Measurements from ENCODE around the gene UBN2.

Gene UBN2

DNA sequence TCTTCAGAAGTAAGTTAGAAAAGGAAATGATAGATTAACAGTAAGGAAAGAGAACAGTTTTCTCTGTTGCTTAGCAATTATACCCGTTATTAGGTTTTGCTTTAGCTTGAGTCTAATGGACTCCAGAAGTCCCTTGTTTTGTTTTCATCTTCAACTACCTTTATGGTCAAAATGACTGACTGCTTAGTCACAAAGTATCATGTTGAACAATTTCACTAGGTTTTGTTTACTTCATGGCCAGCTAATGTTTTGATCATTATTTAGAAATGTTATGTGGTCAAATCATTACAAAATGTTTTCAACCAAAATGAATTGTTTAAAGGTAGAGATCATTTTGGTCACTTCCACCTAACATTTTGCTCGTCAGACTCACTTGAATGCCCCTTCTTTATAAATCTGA, 1.9 kb downstream of the UBN2 start:
- DNase-seq = no peak

DNA sequence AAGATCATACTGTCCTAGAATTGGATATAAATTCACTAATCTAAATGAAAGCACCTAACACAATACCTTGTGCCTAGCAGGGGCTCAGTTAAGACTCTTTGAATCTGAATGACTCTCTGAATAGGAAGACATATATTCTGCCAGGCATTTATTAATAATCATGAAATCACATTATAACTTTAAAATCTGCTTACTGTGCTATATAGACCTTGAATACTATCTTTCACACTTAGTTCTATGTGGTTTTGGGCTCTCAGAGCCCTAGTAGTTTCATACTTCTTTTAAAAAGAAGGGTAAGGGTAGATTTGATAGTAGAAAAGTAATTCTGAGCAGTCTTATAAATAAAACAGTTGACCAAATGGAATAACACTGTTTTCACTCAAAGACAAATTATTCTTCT, 10.2 kb downstream of the UBN2 start:
- DNase-seq = no peak

- DNase-seq = no peak
Observed at GRCh38 chr7:139242741-139243281, 11.8 kb downstream of the UBN2 start.

DNA sequence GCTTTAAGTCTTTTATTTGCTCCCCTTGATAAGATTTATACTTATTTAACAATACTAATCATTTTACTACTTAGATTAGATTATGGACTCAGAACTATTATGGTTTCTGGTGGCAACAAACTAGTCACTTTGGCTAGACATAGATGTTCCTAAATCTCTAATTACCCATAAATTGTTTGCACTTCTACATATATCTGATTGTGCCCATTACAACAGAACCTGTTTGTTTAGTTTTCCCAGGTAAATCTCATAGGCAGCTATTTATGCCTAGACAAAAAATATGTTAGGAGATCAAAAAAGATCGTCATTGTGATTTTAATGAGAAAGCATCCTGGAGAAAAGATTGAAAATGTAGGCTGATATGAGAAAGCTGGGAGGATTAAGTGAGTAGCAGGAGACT, 14.4 kb downstream of the UBN2 start:
- DNase-seq = no peak

GRCh38 chr7:139246494-139246893, 15.5 kb downstream of the UBN2 start:
- DNase-seq = no peak

- no peak for DNase-seq
Observed at GRCh38 chr7:139246905-139247304, 15.9 kb downstream of the UBN2 start.

- DNase-seq = no peak
Observed at GRCh38 chr7:139249179-139249810, 18.3 kb downstream of the UBN2 start.

GRCh38 chr7:139252451-139252850, 21.4 kb downstream of the UBN2 start:
- no peak for DNase-seq

GRCh38 chr7:139254281-139254680, 23.2 kb downstream of the UBN2 start:
- no peak for DNase-seq

- DNase-seq = no peak
Observed at GRCh38 chr7:139254728-139255127, 23.7 kb downstream of the UBN2 start.

DNA sequence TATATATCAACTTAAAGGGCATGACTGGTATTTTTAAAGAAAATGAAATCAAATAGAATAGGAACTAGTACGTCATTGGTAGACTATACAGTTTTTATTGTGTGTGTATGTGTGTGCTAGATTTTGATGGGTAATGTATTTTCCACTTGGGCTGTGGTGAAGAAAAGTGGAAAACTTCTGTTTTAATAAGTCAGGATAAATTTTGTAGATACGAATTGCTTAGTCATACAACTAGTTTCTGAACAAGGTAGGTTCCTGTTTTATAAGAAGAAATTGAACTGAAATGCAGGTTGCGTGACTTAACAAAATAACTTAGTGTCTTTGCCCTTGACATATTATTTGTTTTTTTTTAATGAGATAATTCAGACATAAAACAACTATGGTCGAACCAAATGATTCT, 24.3 kb downstream of the UBN2 start:
- no peak for DNase-seq

DNA sequence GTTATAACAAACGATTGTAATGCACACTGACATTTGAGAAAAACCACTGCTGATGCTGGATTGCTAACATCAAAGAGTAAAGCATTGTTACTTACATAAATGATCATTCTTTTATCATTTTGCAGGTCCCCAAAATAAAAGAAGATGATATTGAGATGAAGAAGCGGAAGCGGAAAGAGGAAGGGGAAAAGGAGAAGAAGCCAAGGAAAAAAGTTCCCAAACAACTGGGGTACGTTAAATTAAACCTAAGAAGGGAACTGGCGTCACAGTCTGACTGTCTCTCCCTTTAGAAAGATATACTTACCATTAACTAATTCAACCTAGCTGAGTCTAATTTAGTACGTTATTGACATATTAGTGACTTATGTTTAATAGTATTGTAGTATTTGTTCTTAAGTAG, 28.1 kb downstream of the UBN2 start:
- no peak for DNase-seq

DNA sequence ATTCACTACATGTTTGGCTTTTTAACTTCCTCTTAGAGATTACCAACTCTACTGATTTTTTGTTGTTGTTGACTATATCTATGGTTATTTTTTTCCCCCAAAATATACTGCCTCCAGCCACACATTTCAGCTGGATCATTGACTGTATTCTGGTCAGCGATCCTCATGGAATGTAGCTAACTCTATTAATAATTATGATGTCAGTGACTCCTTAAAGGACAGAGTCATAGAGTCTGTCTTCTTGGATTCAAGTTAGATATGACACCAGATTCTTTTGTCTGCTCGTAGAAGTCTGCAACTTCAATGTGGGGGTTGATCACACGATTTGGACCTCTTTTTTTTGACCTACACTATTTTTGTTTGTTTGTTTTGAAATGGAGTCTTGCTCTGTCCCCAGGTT, 33.2 kb downstream of the UBN2 start:
- no peak for DNase-seq

DNA sequence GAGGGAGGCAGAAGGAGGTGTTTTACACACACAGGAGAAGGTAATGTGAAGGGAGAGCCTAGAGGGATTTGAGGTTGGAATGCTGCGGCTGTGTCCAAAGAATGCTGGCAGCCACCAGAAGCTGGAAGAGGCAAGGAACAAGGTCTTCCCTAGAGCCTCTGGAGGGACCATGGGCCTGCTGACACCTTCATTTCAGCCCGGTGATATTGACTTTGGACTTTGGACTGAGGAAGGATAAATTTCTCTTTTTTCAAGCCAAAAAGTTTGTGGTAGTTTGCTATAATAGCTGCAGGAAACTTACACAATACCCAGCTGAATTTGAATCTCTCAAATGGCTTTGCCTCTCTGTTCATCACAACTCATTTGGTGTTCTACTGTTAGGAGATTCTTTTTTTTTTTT, 34.6 kb downstream of the UBN2 start:
- DNase-seq = no peak

DNA sequence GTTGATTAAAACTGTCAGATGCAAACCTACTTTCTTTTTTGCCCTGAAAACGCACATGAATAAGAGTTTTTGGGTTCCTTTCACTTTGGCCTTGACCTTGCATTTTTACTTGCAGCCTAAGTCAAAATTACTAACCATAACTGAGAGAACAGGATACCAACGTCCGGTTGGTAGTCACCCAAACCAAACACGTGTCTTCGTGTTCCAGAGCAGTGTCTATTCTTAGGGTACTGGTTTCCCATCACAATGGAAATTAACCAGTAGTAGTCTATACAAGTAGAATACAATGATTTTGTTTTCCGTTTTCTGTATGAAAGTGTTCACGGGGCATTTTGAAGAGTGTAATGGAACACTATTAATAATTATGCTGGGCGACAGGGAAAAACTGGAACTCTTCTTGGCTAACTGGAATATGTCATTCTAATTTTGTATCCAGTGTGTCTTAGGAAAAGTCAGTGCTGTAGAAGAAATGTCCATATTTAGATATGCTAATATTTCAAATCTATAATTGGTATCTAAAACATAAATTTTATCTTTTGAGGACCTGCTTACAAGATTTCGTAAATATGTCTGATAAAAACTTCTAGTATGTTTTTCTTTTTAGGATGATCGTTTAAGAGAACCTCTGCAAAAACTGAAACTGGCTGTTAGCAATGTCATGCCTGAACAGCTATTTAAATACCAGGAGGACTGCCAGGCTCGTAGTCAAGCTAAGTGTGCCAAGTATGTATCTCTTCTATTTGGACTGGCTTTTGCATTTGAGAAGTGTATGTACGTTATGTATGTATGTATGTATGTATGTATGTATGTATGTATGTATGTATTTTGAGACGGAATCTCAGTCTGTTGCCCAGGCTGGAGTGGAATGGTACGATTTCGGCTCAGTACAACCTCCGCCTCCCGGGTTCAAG, 40.9 kb downstream of the UBN2 start:
- DNase-seq = no peak

GRCh38 chr7:139284252-139284896, 53.3 kb downstream of the UBN2 start:
- DNase-seq = no peak

GRCh38 chr7:139286144-139286543, 55.1 kb downstream of the UBN2 start:
- no peak for DNase-seq

DNA sequence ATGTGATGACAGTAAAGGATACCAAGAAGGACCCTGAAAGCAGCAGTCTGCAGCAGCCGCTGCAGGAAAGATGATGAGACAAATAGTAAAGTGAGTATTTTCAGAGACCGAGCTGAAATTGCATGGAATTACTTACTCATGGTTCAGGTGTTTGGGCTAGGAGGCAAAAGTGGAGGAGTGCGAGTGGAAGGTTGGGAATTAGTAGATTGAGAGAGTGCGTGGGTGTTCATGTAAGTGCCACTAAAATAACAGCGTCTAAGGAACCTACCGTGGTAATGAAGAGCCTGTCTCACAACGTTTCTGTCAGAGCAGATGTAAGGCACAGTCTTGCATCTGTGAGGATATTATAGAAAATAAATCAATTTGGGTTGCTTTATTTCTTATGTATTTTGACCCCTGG, 61.8 kb downstream of the UBN2 start:
- DNase-seq = no peak

DNA sequence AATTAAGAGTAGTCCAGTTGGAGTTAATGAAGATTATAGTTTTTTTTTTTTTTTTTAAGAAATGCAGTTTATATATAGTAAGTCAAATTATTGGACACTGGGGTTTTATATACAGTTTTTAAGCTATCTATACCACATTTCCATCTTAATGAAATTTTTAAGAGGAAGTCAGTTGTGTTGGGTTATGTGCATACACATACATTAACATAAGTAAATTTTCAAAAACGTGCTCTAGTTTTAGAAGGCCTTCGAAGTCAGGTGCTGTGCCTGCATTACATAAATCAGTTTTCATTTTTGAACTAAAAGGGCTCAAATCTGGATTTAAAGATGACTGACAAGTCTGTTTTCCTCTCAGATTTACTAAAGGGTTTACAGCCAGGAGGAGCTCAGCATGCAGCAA, 62.5 kb downstream of the UBN2 start:
- DNase-seq = no peak

DNA sequence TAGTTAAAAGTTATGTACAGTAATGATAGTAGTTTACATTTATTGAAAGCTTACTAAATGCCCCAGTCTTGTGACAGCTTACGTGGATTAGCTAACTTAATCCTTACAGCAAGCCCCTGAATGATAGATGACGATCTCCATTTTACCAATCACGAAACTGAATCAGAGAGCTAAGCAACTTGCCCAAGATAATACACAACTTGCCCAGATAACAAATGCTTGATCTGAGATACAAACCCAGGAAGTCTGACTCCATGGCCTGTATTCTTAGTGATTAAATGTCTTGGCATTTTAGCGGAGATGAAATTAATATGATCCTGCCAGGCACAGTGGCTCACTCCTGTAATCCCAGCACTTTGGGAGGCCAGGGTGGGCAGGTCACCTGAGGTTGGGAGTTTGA, 63.2 kb downstream of the UBN2 start:
- no peak for DNase-seq

DNA sequence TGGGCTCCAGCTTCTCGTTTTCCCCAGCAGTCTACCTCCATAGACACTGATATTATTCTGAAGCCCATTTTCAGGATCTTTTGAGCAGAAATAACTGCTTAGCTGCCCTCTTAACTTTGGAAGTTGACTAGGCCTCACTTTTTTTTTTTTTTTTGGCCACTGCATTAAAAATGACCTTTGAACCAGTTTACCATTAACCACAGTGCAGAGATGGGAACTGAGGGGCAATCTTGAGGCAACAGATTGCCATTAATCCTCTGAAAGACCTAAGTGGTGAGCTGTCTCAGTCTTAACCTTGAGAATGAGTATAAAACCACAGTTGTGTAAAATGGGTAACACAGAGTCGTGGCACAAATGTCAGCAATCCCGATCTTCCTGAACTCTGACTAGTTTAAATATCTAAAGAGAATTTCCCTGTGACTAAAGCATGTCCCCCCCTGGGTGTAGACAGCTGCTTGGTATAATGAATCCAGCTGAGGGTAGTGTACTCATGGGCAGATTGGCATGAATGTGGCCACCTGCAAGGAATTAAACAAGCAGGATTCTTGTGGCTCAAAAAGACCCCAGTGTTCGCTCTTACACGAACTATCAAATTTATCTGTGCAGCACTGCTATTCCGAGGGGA, 64.0 kb downstream of the UBN2 start:
- no peak for DNase-seq

DNA sequence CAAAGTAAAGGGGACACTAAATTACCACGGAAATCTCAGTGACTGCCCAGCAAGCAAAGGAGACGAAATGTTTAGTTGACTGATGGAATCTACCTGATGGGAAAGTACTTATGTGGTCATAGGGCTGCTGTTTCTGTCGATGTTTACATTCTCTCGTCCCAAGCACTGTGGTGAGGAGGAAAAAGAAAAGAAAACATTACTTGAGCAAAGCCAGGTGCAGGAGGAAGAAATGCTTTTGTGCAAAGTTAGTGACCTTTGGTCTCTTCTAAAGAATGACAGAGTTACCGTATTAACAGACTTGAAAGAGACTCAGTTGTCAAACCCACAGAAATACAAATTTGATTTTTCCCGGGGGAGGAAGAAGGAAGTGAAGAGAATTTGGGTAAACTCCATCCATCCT, 66.8 kb downstream of the UBN2 start:
- DNase-seq = no peak

- no peak for DNase-seq
Observed at GRCh38 chr7:139299296-139299695, 68.3 kb downstream of the UBN2 start.

All from CD4-positive, alpha-beta T cell treated with Interleukin-6 for 4 hours (primary cell).